ENCODE measurements around the gene IARS1. TPM values are rescaled to one million over a fixed set of nuclear protein-coding genes. Genes with fewer than 3 reads are reported as not detected.

Gene IARS1
- total RNA-seq, 4 donors from 2014 or later, result 25.4 to 70.7 (median 48.0) TPM

GRCh38 chr9:92325269-92325990 is 31.9 kb upstream of the IARS1 start, which contains the start of the genes CENPP and NOL8:
Gene CENPP, plus strand, starts transcription at chr9:92325953.
Gene NOL8, minus strand, starts transcription at chr9:92325350. Its CDS starts 1,189 bp downstream, at chr9:92324161.
- peak within 1 kb of the TSS; percentile 90 to 95 (median 92) for H3K27ac ChIP-seq
- no peaks in the 10 kb centered on the region for H3K9me3 ChIP-seq
- peaks cover 0 to 20% (median 8%) of the 10 kb centered on the region in 4 donors for H3K36me3 ChIP-seq
- peak; percentile 86 for DNase-seq
- peaks cover 11 to 26% (median 16%) of the 10 kb centered on the region in 4 donors for H3K4me1 ChIP-seq
- intact Hi-C loops (cut with DNase I; ENCODE audit: low total_unique reads), result no loop called here
- peak within 1 kb of the TSS; percentile 58 to 91 (median 73) for H3K4me3 ChIP-seq
- WGBS, 2 donors (ENCODE audit: low coverage in 1 of 2), result 0% methylated on average over 15 to 29 of the region's 55 CpGs
- H3K27me3 ChIP-seq, result no peaks in the 10 kb centered on the region
- peak in 1 of 5 experiments; percentile 6 for TF ChIP-seq CTCF (IDR thresholded peaks at IDR 0.05)
- TF ChIP-seq EP300 (IDR thresholded peaks at IDR 0.05; ENCODE audit: low read depth), result no peak
- peak; percentile 16 to 33 (median 24) for TF ChIP-seq POLR2AphosphoS5 (IDR thresholded peaks at IDR 0.05)
- TF ChIP-seq POLR2A (IDR thresholded peaks at IDR 0.05), result peak; percentile 35
- in situ Hi-C loops (cut with MboI; ENCODE audit: low pct_ligation_motif_present in 1 of 4, low pct_unique_long_range_greater_than_20kb in 1 of 4, low sequenced_read_pairs in 3 of 4), result loop anchor here in 2 of 4 donors (25.0 kb wide), 2 partner anchors 112 to 462 kb away; no protein-coding TSS in a partner anchor

- TF ChIP-seq POLR2AphosphoS5 (IDR thresholded peaks at IDR 0.05), result no peak
- no peak for TF ChIP-seq CTCF (IDR thresholded peaks at IDR 0.05)
- TF ChIP-seq EP300 (IDR thresholded peaks at IDR 0.05; ENCODE audit: low read depth), result no peak
- TF ChIP-seq POLR2A (IDR thresholded peaks at IDR 0.05), result no peak
- in situ Hi-C loops (cut with MboI; ENCODE audit: low pct_ligation_motif_present in 1 of 4, low pct_unique_long_range_greater_than_20kb in 1 of 4, low sequenced_read_pairs in 3 of 4) (loop anchor here in 3 of 4 donors (25.0 kb wide), 3 partner anchors 112 to 462 kb away; no protein-coding TSS in a partner anchor), intact Hi-C loops (cut with DNase I; ENCODE audit: low total_unique reads) (no loop called here)
- no peaks in the 10 kb centered on the region for H3K9me3 ChIP-seq
- peak overlapping the region; percentile 58 to 91 (median 73) for H3K4me3 ChIP-seq
- H3K27ac ChIP-seq, result peak overlapping the region; percentile 90 to 95 (median 92)
- H3K27me3 ChIP-seq, result no peaks in the 10 kb centered on the region
- H3K36me3 ChIP-seq, result peaks cover 0 to 25% (median 8%) of the 10 kb centered on the region in 4 donors
- DNase-seq, result no peak
- 0 to 1% methylated on average over 1 to 12 of the region's 12 CpGs for WGBS, 2 donors (ENCODE audit: low coverage in 1 of 2)
- H3K4me1 ChIP-seq, result peaks cover 11 to 26% (median 16%) of the 10 kb centered on the region in 4 donors
These were observed 31.4 kb upstream of the IARS1 start for GRCh38 chr9:92324889-92325268.

- H3K36me3 ChIP-seq, result peaks cover 0 to 30% (median 8%) of the 10 kb centered on the region in 4 donors
- H3K4me3 ChIP-seq, result peak overlapping the region; percentile 58 to 91 (median 73)
- intact Hi-C loops (cut with DNase I; ENCODE audit: low total_unique reads) (no loop called here), in situ Hi-C loops (cut with MboI; ENCODE audit: low pct_ligation_motif_present in 1 of 4, low pct_unique_long_range_greater_than_20kb in 1 of 4, low sequenced_read_pairs in 3 of 4) (loop anchor here in 1 of 4 donors (25.0 kb wide), 1 partner anchor 313 kb away; no protein-coding TSS in a partner anchor)
- no peak for TF ChIP-seq EP300 (IDR thresholded peaks at IDR 0.05; ENCODE audit: low read depth)
- no peak for TF ChIP-seq POLR2A (IDR thresholded peaks at IDR 0.05)
- TF ChIP-seq CTCF (IDR thresholded peaks at IDR 0.05), result no peak
- no peak for TF ChIP-seq POLR2AphosphoS5 (IDR thresholded peaks at IDR 0.05)
- WGBS, 2 donors (ENCODE audit: low coverage in 1 of 2), result 10 to 19% methylated on average over 2 of the region's 2 CpGs
- H3K27me3 ChIP-seq, result no peaks in the 10 kb centered on the region
- no peak for DNase-seq
- peak overlapping the region; percentile 90 to 95 (median 92) for H3K27ac ChIP-seq
- H3K4me1 ChIP-seq, result peaks cover 11 to 26% (median 16%) of the 10 kb centered on the region in 4 donors
- no peaks in the 10 kb centered on the region for H3K9me3 ChIP-seq
These were observed 30.9 kb upstream of the IARS1 start for GRCh38 chr9:92324431-92324830.

- TF ChIP-seq EP300 (IDR thresholded peaks at IDR 0.05; ENCODE audit: low read depth) (no peak), CTCF (IDR thresholded peaks at IDR 0.05) (no peak), POLR2AphosphoS5 (IDR thresholded peaks at IDR 0.05) (no peak), POLR2A (IDR thresholded peaks at IDR 0.05) (no peak)
- no peaks in the 10 kb centered on the region for H3K4me1 ChIP-seq
- no peaks in the 10 kb centered on the region for H3K9me3 ChIP-seq
- no peak overlapping the region for H3K27ac ChIP-seq
- H3K36me3 ChIP-seq, result peaks cover 0 to 48% (median 17%) of the 10 kb centered on the region in 4 donors
- H3K4me3 ChIP-seq, result no peak overlapping the region
- in situ Hi-C loops (cut with MboI; ENCODE audit: low pct_ligation_motif_present in 1 of 4, low pct_unique_long_range_greater_than_20kb in 1 of 4, low sequenced_read_pairs in 3 of 4), result loop anchor here in 1 of 4 donors (25.0 kb wide), 1 partner anchor 322 kb away; no protein-coding TSS in a partner anchor
- intact Hi-C loops (cut with DNase I; ENCODE audit: low total_unique reads), result no loop called here
- no peak for DNase-seq
- H3K27me3 ChIP-seq, result no peaks in the 10 kb centered on the region
- WGBS, 2 donors (ENCODE audit: low coverage in 1 of 2), result 90% methylated on average over 4 to 5 of the region's 5 CpGs
These were observed 22.0 kb upstream of the IARS1 start for GRCh38 chr9:92315456-92315855.
